HG03045 (cell line): ENCODE results near the gene SERAC1.
A peak's percentile ranks its signal among the peaks of the same experiment; 100 is the strongest.
"Not testable (repeated sequence)": the region's sequence is repeated elsewhere in the genome, so short reads cannot be mapped to it uniquely, and the experiment has no call there.

Experiments used
- ATAC-seq: cut with Tn5 transposase; IDR thresholded peaks from one replicate; pipeline ENCODE4 v1.9.1; 2021; ENCODE audit warnings: mild to moderate bottlenecking, moderate library complexity; ENCODE audit not compliant: unreplicated experiment

Gene SERAC1

DNA sequence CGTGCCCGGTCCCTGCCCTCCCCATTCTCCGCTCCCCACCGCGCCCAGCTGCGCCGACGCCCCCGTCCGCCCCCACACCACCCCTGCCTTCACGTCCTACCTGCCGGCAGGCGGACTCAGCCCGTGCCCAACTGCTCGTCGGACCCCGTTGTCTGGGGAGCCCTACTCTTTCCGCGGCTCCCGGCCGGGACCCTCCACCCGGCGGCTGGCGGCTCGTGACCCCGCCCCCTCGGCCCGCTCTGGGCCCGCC is at the start of gene SERAC1:
SERAC1 (minus strand) TSS at position 223 of the 250 bp plus-strand sequence. CDS start 9,899 bp downstream, outside the sequence.
- ATAC-seq, result no peak

DNA sequence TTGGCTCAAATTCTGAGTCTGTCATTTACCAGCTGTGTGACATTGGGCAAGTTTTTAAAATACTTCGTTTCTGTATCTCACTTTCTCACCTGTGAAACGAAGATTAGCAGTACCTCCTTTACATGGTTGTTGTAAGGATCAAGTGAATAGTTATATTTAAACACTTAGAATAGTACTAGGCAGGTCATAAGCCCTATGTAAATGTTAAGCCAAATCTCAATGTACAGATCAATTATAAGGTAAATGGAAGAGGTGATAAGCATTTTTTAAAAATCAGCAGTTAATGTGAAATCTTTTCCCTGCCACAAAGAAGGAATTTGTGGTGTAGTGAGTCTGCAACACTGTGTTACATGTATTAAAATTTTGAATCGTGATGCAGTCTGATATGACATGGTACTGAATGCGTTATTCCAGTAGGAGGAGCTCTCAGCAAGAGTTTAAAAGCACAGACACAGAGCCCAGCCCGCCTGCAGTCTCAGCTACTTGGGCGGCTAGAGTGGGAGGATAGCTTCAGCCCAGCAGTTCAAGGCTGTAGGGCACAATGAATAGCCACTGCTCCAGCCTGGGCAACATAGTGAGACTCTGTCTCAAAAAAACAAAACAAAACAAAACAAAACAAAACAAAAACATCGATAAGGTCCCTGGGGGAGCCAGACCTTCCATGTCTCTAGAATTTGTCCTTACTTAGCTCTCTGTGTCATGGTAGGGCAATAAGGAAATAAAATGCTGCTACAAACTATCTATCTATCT is 46.0 kb upstream of the SERAC1 start:
- ATAC-seq, result peak; percentile 82

DNA sequence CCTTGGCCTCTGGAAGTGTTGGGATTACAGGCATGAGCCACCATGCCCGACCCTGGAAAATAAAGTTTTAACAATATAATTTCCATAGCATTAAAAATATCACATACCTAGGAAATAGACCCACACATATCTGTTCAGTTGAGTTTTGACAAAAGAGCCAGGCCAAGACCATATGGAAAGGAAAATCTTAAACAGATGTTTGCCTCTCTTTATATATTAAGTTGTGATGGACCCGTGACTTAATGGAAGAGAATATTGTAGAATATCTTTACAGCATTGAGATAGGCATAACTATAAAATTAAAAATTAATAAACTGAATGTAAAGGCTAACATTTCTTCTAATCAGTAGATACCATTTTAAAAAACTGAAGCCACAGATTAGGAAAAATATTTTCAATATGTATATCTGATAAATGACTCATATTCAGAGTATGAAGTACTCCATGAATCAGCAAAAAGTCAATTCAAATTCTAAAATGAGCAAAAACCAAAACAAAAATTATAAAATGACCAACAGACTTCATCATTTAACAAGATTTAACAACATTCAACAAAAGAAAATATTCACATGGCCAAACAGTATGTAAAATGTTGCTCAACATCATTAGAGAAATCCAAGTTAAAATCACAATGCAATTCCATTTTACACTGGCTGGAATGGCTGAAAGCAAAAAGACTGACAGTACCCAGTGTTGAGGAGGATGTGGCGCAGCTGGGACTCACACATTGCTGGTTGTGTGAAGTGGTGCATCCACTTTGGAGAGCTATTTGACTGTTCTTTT is 43.4 kb upstream of the SERAC1 start:
- ATAC-seq, result no peak

DNA sequence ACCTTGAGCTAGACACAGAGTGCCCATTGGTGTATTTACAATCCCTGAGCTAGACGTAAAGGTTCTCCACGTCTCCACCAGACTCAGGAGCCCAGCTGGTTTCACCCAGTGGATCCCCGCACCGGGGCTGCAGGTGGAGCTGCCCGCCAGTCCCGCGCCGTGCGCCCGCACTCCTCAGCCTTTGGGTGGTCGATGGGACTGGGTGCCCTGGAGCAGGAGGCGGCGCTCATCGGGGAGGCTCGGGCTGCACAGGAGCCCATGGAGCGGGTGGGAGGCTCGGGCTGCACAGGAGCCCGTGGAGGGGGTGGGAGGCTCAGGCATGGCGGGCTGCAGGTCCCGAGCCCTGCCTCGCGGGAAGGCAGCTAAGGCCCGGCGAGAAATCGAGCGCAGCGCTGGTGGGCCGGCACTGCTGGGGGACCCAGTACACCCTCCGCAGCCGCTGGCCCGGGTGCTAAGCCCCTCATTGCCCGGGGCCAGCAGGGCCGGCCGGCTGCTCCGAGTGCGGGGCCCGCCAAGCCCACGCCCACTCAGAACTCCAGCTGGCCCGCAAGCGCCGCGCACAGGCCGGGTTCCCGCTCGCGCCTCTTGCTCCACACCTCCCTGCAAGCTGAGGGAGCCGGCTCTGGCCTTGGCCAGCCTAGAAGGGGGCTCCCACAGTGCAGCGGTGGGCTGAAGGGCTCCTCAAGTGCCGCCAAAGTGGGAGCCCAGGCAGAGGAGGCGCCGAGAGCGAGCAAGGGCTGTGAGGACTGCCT is 41.7 kb upstream of the SERAC1 start:
- ATAC-seq, result not testable (repeated sequence)

DNA sequence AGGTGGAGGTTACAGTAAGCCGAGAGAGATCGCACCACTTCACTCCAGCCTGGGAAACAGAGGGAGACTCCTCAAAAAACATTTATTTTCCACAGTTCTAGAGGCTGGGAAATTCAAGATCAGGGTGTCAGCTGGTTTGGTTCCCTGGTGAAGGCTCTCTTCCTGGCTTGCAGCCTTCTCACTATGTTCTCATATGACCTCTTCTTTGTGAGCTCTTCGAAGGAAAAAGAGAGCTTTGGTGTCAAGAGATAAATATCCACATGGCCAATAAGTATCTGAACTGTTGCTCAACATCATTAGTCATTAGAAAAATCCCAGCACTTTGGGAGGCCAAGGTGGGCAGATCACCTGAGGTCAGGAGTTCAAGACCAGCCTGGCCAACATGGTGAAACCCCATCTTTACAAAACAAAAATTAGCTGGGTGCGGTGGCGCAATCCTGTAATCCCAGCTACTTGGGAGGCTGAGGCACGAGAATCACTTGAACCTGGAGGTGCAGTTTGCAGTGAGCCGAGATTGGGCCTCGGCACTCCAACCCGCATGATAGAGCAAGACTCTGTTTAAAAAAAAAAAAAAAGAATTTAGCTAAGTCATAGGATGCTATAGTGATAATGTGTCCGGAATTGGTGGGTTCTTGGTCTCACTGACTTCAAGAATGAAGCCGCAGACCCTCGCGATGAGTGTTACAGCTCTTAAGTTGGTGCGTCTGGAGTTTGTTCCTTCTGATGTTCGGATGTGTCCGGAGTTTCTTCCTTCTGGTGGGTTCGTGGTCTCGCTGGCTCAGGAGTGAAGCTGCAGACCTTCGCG is 40.4 kb upstream of the SERAC1 start:
- not testable (repeated sequence) for ATAC-seq

DNA sequence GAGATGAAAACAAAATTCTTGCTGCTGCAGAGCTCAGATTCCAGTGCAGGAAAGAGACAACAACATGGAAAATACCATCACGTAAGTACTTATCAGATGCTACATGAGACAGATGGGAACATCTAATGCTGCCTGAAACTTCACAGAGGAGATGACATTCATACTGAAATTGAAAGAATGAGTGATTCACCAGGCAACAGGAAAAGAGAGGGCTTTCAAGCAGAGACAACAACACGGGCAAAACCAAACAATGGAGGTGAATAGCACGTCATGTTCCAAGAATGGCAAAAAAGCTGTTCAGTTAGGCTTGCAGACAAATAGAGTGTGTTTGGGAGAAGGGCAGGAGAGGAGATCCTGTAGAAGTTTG is 39.3 kb upstream of the SERAC1 start:
- ATAC-seq, result peak; percentile 85

DNA sequence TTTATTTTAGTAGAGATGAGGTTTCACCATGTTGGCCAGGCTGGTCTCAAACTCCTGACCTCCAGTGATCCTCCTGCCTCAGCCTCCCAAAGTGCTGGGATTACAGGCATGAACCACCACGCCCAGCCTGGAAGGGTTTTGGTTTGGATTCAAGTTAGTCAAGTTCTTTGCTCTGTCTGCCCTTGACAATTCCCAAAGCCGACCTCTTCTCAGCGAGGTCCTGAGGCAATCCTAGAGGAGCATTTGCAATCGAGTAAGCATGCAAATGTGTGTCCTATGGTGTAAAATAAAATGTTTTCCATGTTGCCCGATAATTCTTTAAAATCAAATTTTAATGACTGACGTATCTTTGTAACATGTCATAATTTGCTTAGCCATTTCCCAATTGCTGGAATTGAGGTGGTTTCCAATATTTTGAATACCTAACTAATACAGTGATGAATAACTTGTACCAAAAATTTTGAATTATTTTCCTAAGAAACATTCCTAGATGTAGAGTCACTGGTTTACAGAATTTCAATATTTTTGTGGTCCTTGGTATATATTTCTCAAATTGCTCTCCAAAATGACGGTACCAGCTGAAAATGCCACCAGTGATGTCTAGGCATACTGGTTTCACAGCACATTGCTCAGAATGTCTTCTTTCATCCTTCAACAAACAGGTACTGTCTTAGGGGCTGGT is 38.8 kb upstream of the SERAC1 start:
- no peak for ATAC-seq

DNA sequence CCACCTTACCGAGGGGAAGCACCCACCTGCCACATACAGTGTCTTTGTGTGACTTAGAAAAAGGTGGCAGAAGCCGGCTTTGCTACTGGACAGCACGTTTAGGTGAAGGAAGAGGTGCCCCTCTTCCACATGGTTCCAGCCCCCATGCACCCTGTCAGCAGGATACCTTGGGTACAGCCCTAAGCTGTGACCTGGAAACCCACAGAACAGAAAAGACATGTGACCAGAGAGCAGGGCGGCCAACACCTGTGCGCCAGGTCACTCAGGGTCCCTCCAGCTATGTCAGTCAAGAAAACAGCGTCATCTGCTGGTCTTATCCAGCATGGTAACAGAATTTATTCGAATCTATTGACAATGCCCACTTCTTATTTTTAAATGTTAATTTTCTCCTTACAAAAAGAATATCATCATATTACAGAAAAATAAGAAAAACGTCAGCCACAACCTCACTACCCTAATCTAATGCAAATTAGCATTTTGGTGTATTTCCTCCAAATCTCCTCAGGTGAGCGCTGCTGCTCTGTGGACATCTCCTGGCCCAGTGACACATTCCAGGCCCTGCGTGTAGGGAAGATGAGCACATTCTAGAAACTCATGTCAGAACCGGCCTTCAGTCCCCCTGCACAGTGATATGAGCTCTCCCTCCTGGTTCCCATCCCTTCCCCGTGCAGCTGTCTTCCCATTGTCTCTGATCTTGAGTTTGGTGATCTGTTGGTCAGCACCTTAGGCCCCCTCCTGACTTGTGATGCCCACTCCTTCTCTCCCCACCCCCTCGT is 37.3 kb upstream of the SERAC1 start:
- no peak for ATAC-seq

DNA sequence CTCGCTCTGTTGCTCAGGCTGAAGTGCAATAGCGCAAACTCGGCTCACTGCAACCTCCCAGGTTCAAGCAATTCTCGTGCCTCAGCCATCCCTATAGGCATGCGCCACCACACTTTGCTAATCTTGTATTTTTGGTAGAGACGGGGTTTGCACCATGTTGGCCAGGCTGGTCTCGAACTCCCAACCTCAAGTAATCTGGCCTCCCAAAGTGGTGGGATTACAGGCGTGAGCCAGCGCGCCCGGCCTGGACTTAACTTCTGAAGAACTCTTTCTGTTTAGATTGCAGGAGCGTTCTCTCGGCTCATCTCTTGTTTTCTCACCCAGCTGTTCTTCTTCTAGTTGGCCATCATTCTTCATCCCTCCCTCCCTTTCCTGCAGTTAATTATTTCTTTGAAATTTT is 30.4 kb upstream of the SERAC1 start:
- no peak for ATAC-seq

DNA sequence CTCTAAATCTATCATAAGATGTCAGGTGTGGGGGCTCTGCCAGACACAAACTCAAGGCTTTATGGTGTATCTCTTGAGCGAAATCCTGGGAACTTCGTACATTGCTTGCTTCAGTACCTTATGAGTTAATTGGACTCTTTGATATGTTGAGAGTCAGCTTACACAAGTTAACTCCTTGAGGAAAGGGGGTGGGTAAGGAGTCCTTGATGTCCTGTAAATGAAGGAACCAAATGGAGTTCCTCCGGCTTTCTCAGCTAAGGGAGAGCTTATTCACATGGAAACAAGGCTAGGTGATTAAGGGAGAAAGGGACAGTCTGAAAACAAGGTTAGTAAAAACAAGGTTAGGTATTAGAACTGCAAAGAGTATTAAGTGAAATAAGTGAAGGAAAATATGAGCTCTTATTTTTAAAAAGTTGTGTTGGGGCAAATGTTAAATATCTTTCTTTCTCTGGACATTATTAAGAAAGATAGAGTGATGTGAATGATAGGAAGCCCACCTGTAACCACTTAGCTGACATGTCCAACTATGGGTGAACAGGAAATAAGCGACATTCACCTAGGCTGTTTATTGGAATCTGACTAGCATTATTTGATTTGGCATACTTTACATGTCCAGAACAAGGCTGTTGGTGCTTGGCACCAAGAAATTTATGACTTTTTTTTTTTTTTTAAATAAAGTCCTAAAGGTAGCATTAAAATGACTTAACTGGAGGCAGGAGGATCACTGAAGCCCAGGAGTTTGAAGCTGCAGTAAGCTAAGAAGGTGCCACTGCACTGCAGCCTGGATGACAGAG is 26.6 kb upstream of the SERAC1 start:
- ATAC-seq, result no peak

DNA sequence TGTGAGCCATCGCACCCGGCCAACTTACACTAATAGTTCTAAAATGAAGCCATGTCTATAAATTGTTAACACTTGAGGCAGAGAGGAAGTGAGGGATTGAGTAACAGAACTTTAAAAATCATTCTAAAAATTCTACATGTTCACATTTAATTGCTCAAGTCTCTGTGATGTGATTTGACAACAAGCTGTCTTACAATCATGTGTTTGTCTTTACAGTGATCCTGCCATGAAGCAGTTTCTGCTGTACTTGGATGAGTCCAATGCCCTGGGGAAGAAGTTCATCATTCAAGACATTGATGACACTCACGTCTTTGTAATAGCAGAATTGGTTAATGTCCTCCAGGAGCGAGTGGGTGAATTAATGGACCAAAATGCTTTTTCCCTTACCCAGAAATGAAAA is 23.7 kb upstream of the SERAC1 start:
- ATAC-seq, result no peak

DNA sequence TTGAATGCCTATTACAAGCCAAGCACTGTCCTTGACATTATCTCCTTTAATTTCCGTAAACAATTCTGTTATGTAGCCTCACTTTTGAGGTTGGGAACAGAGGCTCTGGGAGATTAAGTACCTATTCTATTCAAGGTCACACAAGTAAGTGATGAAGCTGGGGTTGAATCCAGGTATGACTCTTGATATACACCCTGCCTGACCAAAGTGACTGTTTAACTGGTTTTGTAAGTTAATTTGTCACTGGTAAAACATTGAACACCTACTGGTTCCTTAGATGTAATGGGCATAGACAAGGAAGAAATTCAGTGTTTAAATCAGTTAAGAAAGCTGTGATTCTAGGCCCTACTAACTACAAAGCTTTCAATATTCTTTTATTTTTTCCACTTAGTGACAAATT is 23.0 kb upstream of the SERAC1 start:
- no peak for ATAC-seq

DNA sequence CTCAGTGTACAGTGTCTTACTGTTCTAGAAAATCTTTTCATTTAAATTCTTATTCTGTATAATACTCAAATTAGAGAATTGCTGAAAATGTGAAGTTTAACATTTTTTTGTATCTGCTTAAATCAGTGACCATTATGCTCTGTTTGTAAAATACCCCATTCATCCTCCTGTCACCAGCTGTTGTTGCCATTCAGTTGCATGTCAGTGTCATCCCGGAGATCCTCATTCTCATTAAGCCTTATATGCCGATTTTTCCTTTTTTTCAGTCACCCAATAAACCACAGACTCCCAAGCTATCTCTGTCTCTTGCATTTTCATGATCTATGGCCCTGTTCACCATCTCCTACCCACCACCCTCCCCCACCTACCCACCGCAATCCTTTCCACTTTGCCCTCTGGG is 20.5 kb upstream of the SERAC1 start:
- ATAC-seq, result no peak

DNA sequence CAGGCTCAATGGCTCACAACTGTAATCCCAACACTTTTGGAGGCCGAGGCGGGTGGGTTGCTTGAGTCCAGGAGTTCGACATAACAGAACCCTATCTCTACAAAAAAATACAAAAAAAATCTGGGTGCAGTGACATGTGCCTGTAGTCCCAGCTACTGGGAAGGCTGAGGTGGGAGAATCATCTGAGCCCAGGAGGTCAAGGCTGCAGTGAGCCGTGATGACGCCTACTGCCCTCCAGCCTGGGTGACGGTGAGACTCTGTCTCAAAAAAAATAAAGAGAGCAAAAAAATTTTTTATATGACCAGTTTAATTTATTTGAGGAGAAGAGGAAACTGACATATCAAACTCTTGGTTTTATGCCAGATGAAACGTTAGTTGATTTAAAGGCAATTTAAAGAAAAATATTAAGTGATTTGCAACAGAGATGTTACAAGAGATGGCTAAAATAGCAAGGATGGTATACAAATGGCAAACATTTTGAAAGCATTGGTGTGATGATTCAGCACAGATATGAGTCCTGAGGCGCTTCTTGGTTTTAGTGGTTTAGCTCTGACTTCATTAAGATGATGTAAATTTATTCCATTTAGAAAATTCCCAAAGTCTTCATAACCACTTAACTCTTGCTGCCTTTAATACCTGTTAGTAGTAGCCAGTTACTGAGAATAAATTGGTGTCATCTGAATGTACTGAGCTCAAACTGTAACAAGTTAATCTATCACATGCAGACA is 17.8 kb upstream of the SERAC1 start:
- no peak for ATAC-seq

DNA sequence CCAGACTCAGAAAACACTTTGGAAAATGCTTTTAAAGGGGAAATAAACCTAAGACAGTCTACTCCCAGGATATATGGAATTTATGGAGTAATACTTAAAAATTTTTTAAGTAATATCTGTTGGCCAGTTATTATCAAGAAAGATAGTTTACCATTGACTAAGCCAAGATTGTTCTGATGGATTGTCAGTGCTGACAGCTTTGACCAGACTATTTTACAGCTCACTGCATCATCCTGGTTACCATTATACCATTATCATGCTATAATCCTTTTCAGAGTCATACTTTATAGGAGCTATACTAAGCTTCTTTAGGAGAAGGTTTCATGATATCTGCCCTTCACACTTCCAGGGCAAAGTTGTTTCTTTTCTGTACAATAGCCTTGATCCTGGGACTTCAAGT is 16.5 kb upstream of the SERAC1 start:
- ATAC-seq, result no peak

DNA sequence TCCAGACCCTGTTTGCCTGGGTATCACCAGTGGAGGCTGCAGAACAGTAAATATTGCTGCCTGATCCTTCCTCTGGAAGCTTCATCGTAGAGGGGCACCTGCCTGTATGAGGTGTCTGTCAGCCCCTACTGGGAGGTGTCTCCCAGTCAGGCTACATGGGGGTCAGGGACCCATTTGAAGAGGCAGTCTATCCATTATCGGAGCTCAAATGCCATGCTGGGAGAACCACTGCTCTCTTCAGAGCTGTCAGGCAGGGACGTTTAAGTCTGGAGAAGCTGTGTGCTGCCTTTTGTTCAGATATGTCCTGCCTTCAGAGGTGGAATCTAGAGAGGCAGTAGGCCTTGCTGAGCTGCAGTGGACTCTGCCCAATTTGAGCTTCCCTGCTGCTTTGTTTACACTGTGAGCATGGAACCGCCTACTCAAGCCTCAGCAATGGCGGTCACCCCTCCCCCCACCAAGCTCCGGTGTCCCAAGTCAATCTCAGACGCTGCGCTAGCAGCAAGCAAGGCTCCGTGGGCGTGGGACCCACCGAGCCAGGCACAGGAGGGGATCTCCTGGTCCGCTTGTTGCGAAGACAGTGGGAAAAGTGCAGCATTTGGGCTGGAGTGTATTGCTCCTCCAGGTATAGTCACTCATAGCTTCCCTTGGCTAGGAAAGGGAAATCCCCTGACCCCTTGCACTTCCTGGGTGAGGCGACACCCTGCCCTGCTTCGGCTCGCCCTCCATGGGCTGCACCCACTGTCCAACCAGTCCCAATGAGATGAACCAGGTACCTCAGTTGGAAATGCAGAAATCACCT is 15.3 kb upstream of the SERAC1 start:
- ATAC-seq, result not testable (repeated sequence)

DNA sequence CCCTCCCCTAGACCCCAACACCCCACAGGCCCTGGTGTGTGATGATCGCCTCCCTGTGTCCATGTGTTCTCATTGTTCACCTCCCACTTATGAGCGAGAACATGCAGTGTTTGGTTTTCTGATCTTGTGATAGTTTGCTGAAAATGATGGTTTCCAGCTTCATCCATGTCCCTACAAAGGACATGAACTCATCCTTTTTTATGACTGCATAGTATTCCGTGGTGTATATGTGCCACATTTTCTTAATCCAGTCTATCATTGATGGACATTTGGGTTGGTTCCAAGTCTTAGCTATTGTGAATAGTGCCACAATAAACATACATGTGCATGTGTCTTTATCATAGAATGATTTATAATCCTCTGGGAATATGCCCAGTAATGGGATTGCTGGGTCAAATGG is 9.7 kb upstream of the SERAC1 start:
- not testable (repeated sequence) for ATAC-seq

DNA sequence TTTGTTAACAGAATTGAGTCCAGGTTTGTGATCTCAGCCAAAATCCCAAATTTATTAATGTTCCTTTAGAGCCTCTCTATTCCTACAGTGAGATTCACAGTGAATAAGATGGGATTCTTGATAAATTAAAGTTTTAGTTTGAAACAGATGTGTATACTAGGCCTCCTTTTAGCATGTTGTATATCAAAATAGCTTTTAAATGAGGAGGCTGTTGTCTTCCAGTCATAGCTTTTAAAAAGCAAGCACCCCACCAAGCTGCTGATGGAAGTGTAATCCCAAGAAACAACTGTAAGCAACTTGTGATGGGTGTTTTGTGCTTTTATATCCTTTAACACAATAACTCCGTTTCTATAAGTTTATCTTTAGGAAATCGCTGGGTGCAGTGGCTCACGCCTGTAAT is 7.0 kb upstream of the SERAC1 start:
- ATAC-seq, result no peak
